Stomach (tissue), 4 donors: ENCODE measurements around the gene STXBP2.

Experiments used
- EP300 ChIP-seq: sonication (generic); formaldehyde crosslinking; IDR thresholded peaks from one replicate; pipeline ENCODE4 v1.6.1; 2017; ENCODE audit warnings: antibody characterized with exemption
- POLR2A ChIP-seq, 4 donors: fragments of 450-650 bp; IDR thresholded peaks; one replicate each; pipeline ENCODE4 v1.6.1; 2016; ENCODE audit warnings: antibody characterized with exemption in 4 of 4, control low read depth in 2 of 4, mild to moderate bottlenecking in 1 of 4, moderate library complexity in 1 of 4
- POLR2AphosphoS5 ChIP-seq, 3 donors: sonication (generic); formaldehyde crosslinking; IDR thresholded peaks; one replicate each; pipeline ENCODE4 v1.6.1; 2016; ENCODE audit warnings: antibody characterized with exemption in 3 of 3
- TF ChIP-seq, protein P1 (sequence below), 7 experiments: fragments of 450-650 bp in 4 of 7; fragments of 200-600 bp in 3 of 7; sonication (generic) in 3 of 7; IDR thresholded peaks; one replicate each; pipeline ENCODE4 v1.5.1; 2016 to 2019; ENCODE audit warnings: antibody characterized with exemption in 7 of 7, control low read depth in 2 of 7, mild to moderate bottlenecking in 1 of 7

DNA sequence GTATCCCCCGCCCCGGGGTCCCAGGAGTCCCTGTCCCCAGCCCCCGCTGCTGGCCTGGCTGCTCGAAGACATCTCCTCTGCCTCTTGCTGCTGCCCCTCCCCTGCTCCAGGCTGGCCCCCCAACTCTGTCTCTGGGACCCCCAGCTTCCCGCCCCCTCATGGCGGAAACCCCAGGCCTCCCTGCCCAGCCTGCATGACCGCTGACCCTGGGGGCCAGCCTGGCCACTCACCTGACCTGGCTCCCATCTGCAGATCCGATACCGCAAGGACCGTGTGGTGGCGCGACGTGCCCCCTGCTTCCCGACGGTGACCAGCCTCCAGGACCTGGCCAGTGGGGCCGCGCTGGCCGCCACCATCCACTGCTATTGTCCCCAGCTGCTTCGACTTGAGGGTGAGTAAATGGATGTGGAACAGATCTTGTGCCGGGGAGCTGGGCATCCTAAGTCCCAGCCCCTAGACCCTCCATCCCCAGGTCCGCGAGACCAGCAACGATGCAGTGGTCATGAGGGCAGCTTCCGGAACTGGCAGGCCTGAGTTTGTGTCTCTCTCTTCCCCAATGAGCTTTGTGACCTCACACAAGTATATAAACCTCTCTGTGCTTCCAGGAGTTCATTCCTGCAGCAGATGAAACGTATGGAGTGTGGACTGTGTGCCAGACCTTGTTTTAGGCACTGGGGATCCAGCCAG, 28.9 kb upstream of the STXBP2 start:
- TF ChIP-seq POLR2A (IDR thresholded peaks at IDR 0.05) (no peak), POLR2AphosphoS5 (IDR thresholded peaks at IDR 0.05) (no peak), EP300 (no peak)
- TF ChIP-seq, protein P1, sequence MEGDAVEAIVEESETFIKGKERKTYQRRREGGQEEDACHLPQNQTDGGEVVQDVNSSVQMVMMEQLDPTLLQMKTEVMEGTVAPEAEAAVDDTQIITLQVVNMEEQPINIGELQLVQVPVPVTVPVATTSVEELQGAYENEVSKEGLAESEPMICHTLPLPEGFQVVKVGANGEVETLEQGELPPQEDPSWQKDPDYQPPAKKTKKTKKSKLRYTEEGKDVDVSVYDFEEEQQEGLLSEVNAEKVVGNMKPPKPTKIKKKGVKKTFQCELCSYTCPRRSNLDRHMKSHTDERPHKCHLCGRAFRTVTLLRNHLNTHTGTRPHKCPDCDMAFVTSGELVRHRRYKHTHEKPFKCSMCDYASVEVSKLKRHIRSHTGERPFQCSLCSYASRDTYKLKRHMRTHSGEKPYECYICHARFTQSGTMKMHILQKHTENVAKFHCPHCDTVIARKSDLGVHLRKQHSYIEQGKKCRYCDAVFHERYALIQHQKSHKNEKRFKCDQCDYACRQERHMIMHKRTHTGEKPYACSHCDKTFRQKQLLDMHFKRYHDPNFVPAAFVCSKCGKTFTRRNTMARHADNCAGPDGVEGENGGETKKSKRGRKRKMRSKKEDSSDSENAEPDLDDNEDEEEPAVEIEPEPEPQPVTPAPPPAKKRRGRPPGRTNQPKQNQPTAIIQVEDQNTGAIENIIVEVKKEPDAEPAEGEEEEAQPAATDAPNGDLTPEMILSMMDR (IDR thresholded peaks at IDR 0.05): no peak
